ENCODE data around the gene KAZN.

DNA sequence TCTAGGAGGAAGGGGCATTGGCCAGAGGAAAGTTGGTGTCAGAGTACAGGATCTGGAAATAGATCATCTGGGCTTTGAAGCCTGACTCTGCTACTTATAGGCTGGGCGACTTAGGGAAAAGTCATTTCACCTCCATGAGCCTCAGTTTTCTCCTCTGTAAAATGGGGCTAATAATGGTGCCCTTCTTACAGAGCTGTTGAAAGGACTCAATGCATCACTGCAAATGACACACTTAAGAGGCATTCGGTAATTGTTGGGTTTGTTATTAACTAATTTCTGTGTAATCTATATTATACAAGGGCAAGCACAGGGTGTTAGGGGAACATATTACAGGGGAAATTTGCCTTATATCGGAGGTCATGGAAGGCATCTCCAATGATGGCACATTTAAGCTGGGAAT, 96.1 kb downstream of the KAZN start:
- TF ChIP-seq CTCF (IDR thresholded peaks at IDR 0.05; ENCODE audit: low read length), result no peak
- TF ChIP-seq EZH2 (IDR thresholded peaks at IDR 0.05; ENCODE audit: borderline replicate concordance, low read length), result no peak
